ENCODE data around the gene GNA12. TPM values are rescaled to one million over a fixed set of nuclear protein-coding genes. Genes with fewer than 3 reads are reported as not detected.

Gene GNA12
- total RNA-seq, 1 donor from 2014 or later: 47.2 TPM

- H3K4me3 ChIP-seq: no peak overlapping the region
- no peaks in the 10 kb centered on the region for H3K9me3 ChIP-seq
- peaks cover 24% of the 10 kb centered on the region for H3K36me3 ChIP-seq
- no peak overlapping the region for H3K27ac ChIP-seq
- TF ChIP-seq CTCF (IDR thresholded peaks at IDR 0.05): no peak
- no peaks in the 10 kb centered on the region for H3K4me1 ChIP-seq
- H3K27me3 ChIP-seq: no peaks in the 10 kb centered on the region
- DNase-seq: no peak
- intact Hi-C loops (cut with DNase I): no loop called here
- ATAC-seq: no peak
Observed at GRCh38 chr7:2794836-2795636, 49.1 kb downstream of the GNA12 start.

GRCh38 chr7:2792856-2793487 is 51.1 kb downstream of the GNA12 start:
- DNase-seq: peak; percentile 57
- ATAC-seq: peak; percentile 70
- no peak for TF ChIP-seq CTCF (IDR thresholded peaks at IDR 0.05)
- Histone ChIP-seq H3K9me3 (no peaks in the 10 kb centered on the region), H3K27ac (no peak overlapping the region), H3K4me3 (no peak overlapping the region), H3K27me3 (no peaks in the 10 kb centered on the region), H3K4me1 (no peaks in the 10 kb centered on the region), H3K36me3 (peaks cover 31% of the 10 kb centered on the region)
- intact Hi-C loops (cut with DNase I): no loop called here

- intact Hi-C loops (cut with DNase I): no loop called here
- H3K36me3 ChIP-seq: peaks cover 31% of the 10 kb centered on the region
- no peak for TF ChIP-seq CTCF (IDR thresholded peaks at IDR 0.05)
- H3K4me1 ChIP-seq: no peaks in the 10 kb centered on the region
- no peak overlapping the region for H3K27ac ChIP-seq
- no peaks in the 10 kb centered on the region for H3K9me3 ChIP-seq
- no peak for ATAC-seq
- no peak overlapping the region for H3K4me3 ChIP-seq
- no peak for DNase-seq
- H3K27me3 ChIP-seq: no peaks in the 10 kb centered on the region
Observed at GRCh38 chr7:2792235-2792634, 51.9 kb downstream of the GNA12 start.

- no peak for DNase-seq
- no peak for ATAC-seq
- H3K27me3 ChIP-seq: no peaks in the 10 kb centered on the region
- H3K27ac ChIP-seq: no peak overlapping the region
- intact Hi-C loops (cut with DNase I): no loop called here
- no peaks in the 10 kb centered on the region for H3K4me1 ChIP-seq
- H3K4me3 ChIP-seq: no peak overlapping the region
- no peak for TF ChIP-seq CTCF (IDR thresholded peaks at IDR 0.05)
- peaks cover 31% of the 10 kb centered on the region for H3K36me3 ChIP-seq
- no peaks in the 10 kb centered on the region for H3K9me3 ChIP-seq
Observed at GRCh38 chr7:2791390-2791789, 52.7 kb downstream of the GNA12 start.

GRCh38 chr7:2787251-2787951 is 56.7 kb downstream of the GNA12 start:
- DNase-seq (no peak), ATAC-seq (no peak)
- H3K4me3 ChIP-seq: no peak overlapping the region
- no peak overlapping the region for H3K27ac ChIP-seq
- peaks cover 8% of the 10 kb centered on the region for H3K4me1 ChIP-seq
- TF ChIP-seq CTCF (IDR thresholded peaks at IDR 0.05): no peak
- H3K9me3 ChIP-seq: no peaks in the 10 kb centered on the region
- peaks cover 20% of the 10 kb centered on the region for H3K36me3 ChIP-seq
- intact Hi-C loops (cut with DNase I): no loop called here
- no peaks in the 10 kb centered on the region for H3K27me3 ChIP-seq

Measured in upper lobe of right lung (tissue), 1 donor.